GM12873 (cell line): ENCODE results near the gene IFIT3.

ENCODE experiments used
- CTCF ChIP-seq: IDR thresholded peaks from 2 replicates; pipeline ENCODE4 v1.5.1; 2012; ENCODE audit warnings: low read depth, mild to moderate bottlenecking, moderate library complexity, low read length, control low read depth; ENCODE audit not compliant: insufficient read depth; ENCODE audit errors: missing control alignments

IFIT3 gene

GRCh38 chr10:89283025-89283935 lies 44.5 kb upstream of the IFIT3 start:
- TF ChIP-seq CTCF = no peak

GRCh38 chr10:89283936-89284475 lies 43.8 kb upstream of the IFIT3 start:
- TF ChIP-seq CTCF = no peak

GRCh38 chr10:89294721-89295239 lies 33.0 kb upstream of the IFIT3 start:
- no peak for TF ChIP-seq CTCF

- no peak for TF ChIP-seq CTCF
Observed at GRCh38 chr10:89295597-89295996, 32.2 kb upstream of the IFIT3 start.

- TF ChIP-seq CTCF = no peak
Observed at GRCh38 chr10:89296220-89296648, 31.6 kb upstream of the IFIT3 start.

GRCh38 chr10:89297356-89297755 lies 30.4 kb upstream of the IFIT3 start:
- TF ChIP-seq CTCF = no peak

GRCh38 chr10:89297791-89298190 lies 30.0 kb upstream of the IFIT3 start:
- no peak for TF ChIP-seq CTCF
